H9 (cell line): ENCODE results near the gene SLC4A2. TPM values are rescaled to one million over a fixed set of nuclear protein-coding genes. Genes with fewer than 3 reads are reported as not detected.

Experiments used
- DNase-seq: peaks from one replicate; pipeline ENCODE4 v3.0.0-alpha.2; 2017
- H2AFZ ChIP-seq: one replicate; pipeline ENCODE4 v1.6.1; 2013; ENCODE audit warnings: mild to moderate bottlenecking, low read length, control low read depth, moderate library complexity
- H2AK5ac ChIP-seq: 2 replicates; pipeline ENCODE4 v1.6.1; 2013; ENCODE audit warnings: low read length, control low read depth, mixed read lengths; ENCODE audit not compliant: insufficient read length
- H2BK120ac ChIP-seq: one replicate; pipeline ENCODE4 v1.6.1; 2013; ENCODE audit warnings: low read depth, mild to moderate bottlenecking, low read length, control low read depth, inconsistent platforms; ENCODE audit not compliant: poor library complexity, severe bottlenecking
- H2BK12ac ChIP-seq: 2 replicates; pipeline ENCODE4 v1.6.1; 2013; ENCODE audit warnings: low read length, control low read depth, mixed read lengths, low read depth; ENCODE audit not compliant: insufficient read length
- H2BK15ac ChIP-seq: 2 replicates; pipeline ENCODE4 v1.6.1; 2013; ENCODE audit warnings: low read depth, low read length, control low read depth
- H2BK20ac ChIP-seq: one replicate; pipeline ENCODE4 v1.6.1; 2013; ENCODE audit warnings: low read depth, mild to moderate bottlenecking, low read length, control low read depth, inconsistent platforms; ENCODE audit not compliant: poor library complexity, severe bottlenecking
- H2BK5ac ChIP-seq: 2 replicates; pipeline ENCODE4 v1.6.1; 2013; ENCODE audit warnings: low read length, control low read depth, mixed read lengths; ENCODE audit not compliant: insufficient read length
- H3K14ac ChIP-seq: 2 replicates; pipeline ENCODE4 v1.6.1; 2013; ENCODE audit warnings: low read length, control low read depth; ENCODE audit not compliant: insufficient read depth
- H3K18ac ChIP-seq: 2 replicates; pipeline ENCODE4 v1.6.1; 2013; ENCODE audit warnings: low read depth, mild to moderate bottlenecking, mixed read lengths, low read length, control low read depth; ENCODE audit not compliant: insufficient read length
- H3K23ac ChIP-seq: 2 replicates; pipeline ENCODE4 v1.6.1; 2013; ENCODE audit warnings: low read length, control low read depth, mixed read lengths, low read depth; ENCODE audit not compliant: insufficient read length
- H3K23me2 ChIP-seq: 2 replicates; pipeline ENCODE4 v1.6.1; 2013; ENCODE audit warnings: low read depth, mild to moderate bottlenecking, mixed read lengths, low read length, control low read depth; ENCODE audit not compliant: insufficient read length, poor library complexity, severe bottlenecking
- H3K27ac ChIP-seq: 2 replicates; pipeline ENCODE4 v1.5.1; 2013; ENCODE audit warnings: low read length, control low read depth, mixed read lengths, low read depth; ENCODE audit not compliant: insufficient read length
- H3K27me3 ChIP-seq: 2 replicates; pipeline ENCODE4 v1.6.1; 2013; ENCODE audit warnings: low read length, control low read depth, inconsistent platforms; ENCODE audit not compliant: insufficient read depth
- H3K4ac ChIP-seq: 2 replicates; pipeline ENCODE4 v1.6.1; 2013; ENCODE audit warnings: low read depth, mild to moderate bottlenecking, control low read depth, inconsistent platforms, low read length, moderate library complexity
- H3K4me1 ChIP-seq: 2 replicates; pipeline ENCODE4 v1.6.1; 2013; ENCODE audit warnings: low read length, control low read depth, inconsistent platforms; ENCODE audit not compliant: insufficient read depth
- H3K4me2 ChIP-seq: 2 replicates; pipeline ENCODE4 v1.6.1; 2013; ENCODE audit warnings: low read length, control low read depth, mixed read lengths; ENCODE audit not compliant: insufficient read length, insufficient read depth
- H3K56ac ChIP-seq: 2 replicates; pipeline ENCODE4 v1.6.1; 2013; ENCODE audit warnings: low read depth, mild to moderate bottlenecking, mixed read lengths, low read length, control low read depth; ENCODE audit not compliant: insufficient read length
- H3K79me1 ChIP-seq: 2 replicates; pipeline ENCODE4 v1.6.1; 2013; ENCODE audit warnings: low read depth, mild to moderate bottlenecking, moderate library complexity, low read length, control low read depth, inconsistent platforms; ENCODE audit not compliant: insufficient read depth, poor library complexity, severe bottlenecking
- H3K79me2 ChIP-seq: 2 replicates; pipeline ENCODE4 v1.6.1; 2013; ENCODE audit warnings: low read length, control low read depth, inconsistent platforms; ENCODE audit not compliant: insufficient read depth
- H3K9ac ChIP-seq: 2 replicates; pipeline ENCODE4 v1.6.1; 2013; ENCODE audit warnings: low read length, control low read depth, mixed read lengths; ENCODE audit not compliant: insufficient read length; ENCODE audit errors: extremely low read depth
- H3K9me3 ChIP-seq: one replicate; pipeline ENCODE4 v1.6.1; 2013; ENCODE audit warnings: low read depth, low read length, inconsistent platforms; ENCODE audit not compliant: control insufficient read depth
- H3T11ph ChIP-seq: one replicate; pipeline ENCODE4 v1.6.1; 2013; ENCODE audit warnings: mild to moderate bottlenecking, low read length, control low read depth, inconsistent platforms
- H4K20me1 ChIP-seq: one replicate; pipeline ENCODE4 v1.6.1; 2013; ENCODE audit not compliant: control insufficient read depth, insufficient read length, insufficient read depth
- H4K5ac ChIP-seq: 2 replicates; pipeline ENCODE4 v1.6.1; 2013; ENCODE audit warnings: low read depth, mild to moderate bottlenecking, mixed read lengths, low read length, control low read depth; ENCODE audit not compliant: insufficient read length
- H4K8ac ChIP-seq: replicated peaks from 2 replicates; pipeline ENCODE4 v1.6.1; 2013; ENCODE audit warnings: low read length, control low read depth, mixed read lengths, low read depth; ENCODE audit not compliant: insufficient read length
- H4K91ac ChIP-seq: 2 replicates; pipeline ENCODE4 v1.6.1; 2013; ENCODE audit warnings: low read depth, mild to moderate bottlenecking, moderate library complexity, mixed read lengths, low read length, control low read depth; ENCODE audit not compliant: insufficient read length
- H3K27ac Mint-ChIP-seq, 3 experiments: 2 replicates in 2 of 3; 3 replicates in 1 of 3; pipeline ENCODE4 v1.8.0; 2020 to 2021; ENCODE audit warnings: mixed read lengths in 3 of 3, mild to moderate bottlenecking in 1 of 3, moderate library complexity in 1 of 3
- H3K27me3 Mint-ChIP-seq: 2 replicates; pipeline ENCODE4 v1.8.0; 2021; ENCODE audit warnings: low read depth, mild to moderate bottlenecking, moderate library complexity, mixed read lengths
- H3K36me3 Mint-ChIP-seq, 3 experiments: 2 replicates in 2 of 3; 3 replicates in 1 of 3; pipeline ENCODE4 v1.8.0; 2020 to 2021; ENCODE audit warnings: low read depth in 3 of 3, mixed read lengths in 3 of 3; ENCODE audit not compliant: insufficient read depth in 1 of 3
- H3K4me1 Mint-ChIP-seq, 2 experiments: 2 replicates each; pipeline ENCODE4 v1.8.0; 2020; ENCODE audit warnings: mixed read lengths in 2 of 2
- H3K4me3 Mint-ChIP-seq, 2 experiments: 2 replicates in 1 of 2; 3 replicates in 1 of 2; pipeline ENCODE4 v1.8.0; 2020 to 2021; ENCODE audit warnings: mild to moderate bottlenecking in 2 of 2, mixed read lengths in 2 of 2, moderate library complexity in 1 of 2
- H3K9me3 Mint-ChIP-seq, 2 experiments: 2 replicates in 1 of 2; 3 replicates in 1 of 2; pipeline ENCODE4 v1.8.0; 2020; ENCODE audit warnings: mild to moderate bottlenecking in 2 of 2, mixed read lengths in 2 of 2, moderate library complexity in 1 of 2
- WGBS: extraction: QIAGEN DNeasy Blood & Tissue Kit; methylation state at CpG from one replicate; pipeline ENCODE4 v1.1.7; 2013; ENCODE audit warnings: missing lambda C conversion rate, low lambda C conversion rate, mixed read lengths; ENCODE audit not compliant: insufficient read length; ENCODE audit errors: extremely low coverage; 5-methylcytosine and 5-hydroxymethylcytosine counted together
- total RNA-seq: library from RNA; stranded (reverse); gene quantifications from 2 replicates; pipeline ENCODE4 v1.2.1, GENCODE V29; 2021
- TF ChIP-seq, protein P1 (sequence below): fragments of 200-600 bp; sonication (generic); conservative IDR thresholded peaks from 3 replicates; pipeline ENCODE4 v1.8.0; 2021; ENCODE audit warnings: antibody characterized with exemption, mild to moderate bottlenecking

Gene SLC4A2
- total RNA-seq, 1 experiment from 2014 or later = 136 TPM

- Histone ChIP-seq H3K9me3 (no peaks in the 10 kb centered on the region), H2BK5ac (no peak overlapping the region), H3K4ac (no peak overlapping the region), H3K23ac (no peak overlapping the region), H2AFZ (no peak overlapping the region), H3T11ph (no peak overlapping the region), H3K79me1 (no peaks in the 10 kb centered on the region), H4K91ac (no peak overlapping the region), H4K8ac (no peak overlapping the region), H3K4me1 (peaks cover 6% of the 10 kb centered on the region; the same call in 1 of the 2 replicates), H2BK120ac (no peak overlapping the region), H3K23me2 (peaks cover 3% of the 10 kb centered on the region), H2AK5ac (no peak overlapping the region), H4K5ac (no peak overlapping the region), H3K14ac (no peak overlapping the region), H2BK12ac (no peak overlapping the region), H3K79me2 (no peaks in the 10 kb centered on the region), H3K27me3 (peaks cover 6% of the 10 kb centered on the region; the same call in 1 of the 2 replicates), H3K56ac (no peak overlapping the region), H3K4me2 (no peak overlapping the region), H2BK15ac (no peak overlapping the region), H2BK20ac (no peak overlapping the region), H4K20me1 (no peaks in the 10 kb centered on the region), H3K18ac (no peak overlapping the region), H3K27ac (no peak overlapping the region), H3K9ac (no peak overlapping the region)
- TF ChIP-seq, protein P1, sequence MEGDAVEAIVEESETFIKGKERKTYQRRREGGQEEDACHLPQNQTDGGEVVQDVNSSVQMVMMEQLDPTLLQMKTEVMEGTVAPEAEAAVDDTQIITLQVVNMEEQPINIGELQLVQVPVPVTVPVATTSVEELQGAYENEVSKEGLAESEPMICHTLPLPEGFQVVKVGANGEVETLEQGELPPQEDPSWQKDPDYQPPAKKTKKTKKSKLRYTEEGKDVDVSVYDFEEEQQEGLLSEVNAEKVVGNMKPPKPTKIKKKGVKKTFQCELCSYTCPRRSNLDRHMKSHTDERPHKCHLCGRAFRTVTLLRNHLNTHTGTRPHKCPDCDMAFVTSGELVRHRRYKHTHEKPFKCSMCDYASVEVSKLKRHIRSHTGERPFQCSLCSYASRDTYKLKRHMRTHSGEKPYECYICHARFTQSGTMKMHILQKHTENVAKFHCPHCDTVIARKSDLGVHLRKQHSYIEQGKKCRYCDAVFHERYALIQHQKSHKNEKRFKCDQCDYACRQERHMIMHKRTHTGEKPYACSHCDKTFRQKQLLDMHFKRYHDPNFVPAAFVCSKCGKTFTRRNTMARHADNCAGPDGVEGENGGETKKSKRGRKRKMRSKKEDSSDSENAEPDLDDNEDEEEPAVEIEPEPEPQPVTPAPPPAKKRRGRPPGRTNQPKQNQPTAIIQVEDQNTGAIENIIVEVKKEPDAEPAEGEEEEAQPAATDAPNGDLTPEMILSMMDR = no peak
- Mint-ChIP-seq H3K4me1 (peaks cover 20 to 44% of the 10 kb centered on the region in 2 experiments), H3K27ac (peak overlapping the region in 1 of 3 experiments; percentile 72; a peak in 2 of 7 replicates), H3K27me3 (peaks cover 84% of the 10 kb centered on the region), H3K9me3 (peaks cover 0 to 9% of the 10 kb centered on the region in 2 experiments; a peak in 2 of 5 replicates), H3K36me3 (peaks cover 2 to 3% (median 3%) of the 10 kb centered on the region in 3 experiments; a peak in 6 of 7 replicates), H3K4me3 (peak overlapping the region in 1 of 2 experiments; percentile 49; a peak in 3 of 5 replicates)
- DNase-seq = peak; percentile 75
- WGBS = no CpG with 5 or more reads among the region's 7 CpGs
These were observed 39.2 kb upstream of the SLC4A2 start for GRCh38 chr7:151020231-151020630.
